ENCODE data around the gene B4GALT6.

B4GALT6 gene

GRCh38 chr18:31633392-31634330, 50.7 kb downstream of the B4GALT6 start:
- no peak for DNase-seq (ENCODE audit: low spot score)

- DNase-seq (ENCODE audit: low spot score) = no peak
Measured at GRCh38 chr18:31632356-31632755, 52.0 kb downstream of the B4GALT6 start.

GRCh38 chr18:31631526-31631925, 52.9 kb downstream of the B4GALT6 start:
- peak; percentile 20 for DNase-seq (ENCODE audit: low spot score)

- no peak for DNase-seq (ENCODE audit: low spot score)
Measured at GRCh38 chr18:31630549-31630948, 53.8 kb downstream of the B4GALT6 start.

- DNase-seq (ENCODE audit: low spot score) = no peak
Measured at GRCh38 chr18:31626409-31626808, 58.0 kb downstream of the B4GALT6 start.

GRCh38 chr18:31624892-31625640, 59.3 kb downstream of the B4GALT6 start:
- DNase-seq (ENCODE audit: low spot score) = no peak

- no peak for DNase-seq (ENCODE audit: low spot score)
Measured at GRCh38 chr18:31619291-31619690, 65.1 kb downstream of the B4GALT6 start.

- DNase-seq (ENCODE audit: low spot score) = no peak
Measured at GRCh38 chr18:31618801-31619200, 65.6 kb downstream of the B4GALT6 start.

GRCh38 chr18:31617031-31617717, 67.2 kb downstream of the B4GALT6 start:
- no peak for DNase-seq (ENCODE audit: low spot score)

GRCh38 chr18:31616586-31616985, 67.8 kb downstream of the B4GALT6 start:
- DNase-seq (ENCODE audit: low spot score) = no peak

GRCh38 chr18:31614044-31614443, 70.3 kb downstream of the B4GALT6 start:
- no peak for DNase-seq (ENCODE audit: low spot score)

- no peak for DNase-seq (ENCODE audit: low spot score)
Measured at GRCh38 chr18:31612124-31612523, 72.3 kb downstream of the B4GALT6 start.

GRCh38 chr18:31611511-31611910, 72.9 kb downstream of the B4GALT6 start:
- DNase-seq (ENCODE audit: low spot score) = no peak

GRCh38 chr18:31610286-31611205, 73.8 kb downstream of the B4GALT6 start:
- DNase-seq (ENCODE audit: low spot score) = no peak

GRCh38 chr18:31609886-31610285, 74.5 kb downstream of the B4GALT6 start:
- DNase-seq (ENCODE audit: low spot score) = no peak

- no peak for DNase-seq (ENCODE audit: low spot score)
Measured at GRCh38 chr18:31607384-31607783, 77.0 kb downstream of the B4GALT6 start.

GRCh38 chr18:31606265-31606664, 78.1 kb downstream of the B4GALT6 start:
- DNase-seq (ENCODE audit: low spot score) = no peak

- DNase-seq (ENCODE audit: low spot score) = no peak
Measured at GRCh38 chr18:31603315-31603714, 81.1 kb downstream of the B4GALT6 start.

- no peak for DNase-seq (ENCODE audit: low spot score)
Measured at GRCh38 chr18:31598021-31598805, 86.2 kb downstream of the B4GALT6 start.

- no peak for DNase-seq (ENCODE audit: low spot score)
Measured at GRCh38 chr18:31596081-31596872, 88.1 kb downstream of the B4GALT6 start.

Measured in kidney capillary endothelial cell (primary cell).